ENCODE measurements around the gene CXCL12. TPM values are rescaled to one million over a fixed set of nuclear protein-coding genes. Genes with fewer than 3 reads are reported as not detected.

CXCL12 gene
- total and polyA plus RNA-seq, 2 donors (not counting 3 experiments of a cell fraction or from before 2014, with no cell fraction given): 0.35 to 1.4 TPM

DNA sequence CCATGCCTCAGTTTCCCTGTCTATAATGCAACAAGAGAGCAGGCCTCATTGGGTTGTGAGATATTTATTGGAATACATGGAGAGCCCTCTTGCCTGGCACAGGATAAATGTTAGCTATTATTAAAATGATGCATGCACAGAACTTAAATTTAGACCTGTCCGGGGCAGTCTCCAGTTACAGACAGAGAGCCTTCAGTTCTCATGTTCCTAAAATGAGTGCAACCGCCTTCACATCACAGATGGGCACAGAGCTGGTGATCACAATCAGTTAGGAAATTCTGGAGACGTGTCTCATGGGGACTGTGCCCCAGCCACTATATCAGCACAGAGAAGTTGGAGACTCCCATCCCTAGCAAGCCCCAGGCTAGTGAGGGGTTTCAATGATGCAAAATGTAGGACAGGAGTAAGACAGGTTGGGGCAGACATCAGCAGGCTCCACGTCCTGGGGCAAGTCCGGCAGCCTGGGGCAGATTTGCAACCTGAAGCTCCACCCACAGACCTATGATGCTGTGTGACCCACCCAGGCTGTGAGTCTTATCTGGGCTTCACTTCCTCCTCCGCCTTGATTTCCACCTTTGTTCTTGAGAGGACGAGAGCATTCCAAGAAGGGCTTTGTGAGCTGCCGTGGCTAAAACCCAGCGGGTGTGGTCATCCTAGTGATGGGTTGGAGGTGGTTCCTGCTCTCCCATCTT lies 49.4 kb downstream of the CXCL12 start:
- H3K27me3 ChIP-seq (ENCODE audit: control insufficient read depth in 2 of 2, insufficient read depth in 2 of 2, low read length in 2 of 2): no peaks in the 10 kb centered on the region
- no peak overlapping the region for H3K4me3 ChIP-seq (replicated peaks in 1 of 3; ENCODE audit: insufficient read depth in 1 of 3, low read depth in 1 of 3, low read length in 3 of 3)
- H3K79me2 ChIP-seq (ENCODE audit: control insufficient read depth, insufficient read depth, low read length): no peaks in the 10 kb centered on the region
- no peaks in the 10 kb centered on the region for H3K36me3 ChIP-seq (ENCODE audit: control insufficient read depth in 2 of 2, extremely low read depth in 1 of 2, insufficient read depth in 2 of 2, low read length in 2 of 2)
- DNase-seq (ENCODE audit: low read depth, low spot score): no peak
- no peak overlapping the region for H3K9ac ChIP-seq (replicated peaks; ENCODE audit: extremely low read depth, insufficient read depth, low read length)
- H3K4me1 ChIP-seq (ENCODE audit: control insufficient read depth, extremely low read depth, insufficient read depth, low read length): no peaks in the 10 kb centered on the region
- no TSS peak for BruUV-seq (replicated peaks)
- ChIA-PET CTCF (no interaction called here), POLR2A (no interaction called here)
- H3K27ac ChIP-seq (ENCODE audit: insufficient read depth, low read depth, low read length): no peak overlapping the region
- no peak overlapping the region for H3K4me2 ChIP-seq (ENCODE audit: insufficient read depth, low read length)
- H3K9me1 ChIP-seq (replicated peaks; ENCODE audit: control insufficient read depth, extremely low read depth, insufficient read depth, low read length): no peaks in the 10 kb centered on the region
- H4K20me1 ChIP-seq (replicated peaks; ENCODE audit: control insufficient read depth, extremely low read depth, insufficient read depth, low read length): no peaks in the 10 kb centered on the region
- no peaks in the 10 kb centered on the region for H3K9me3 ChIP-seq (replicated peaks; ENCODE audit: control insufficient read depth, insufficient read depth, low read length)
- intact Hi-C loops (cut with micrococcal nuclease): no loop called here
- no peak for TF ChIP-seq POLR2AphosphoS5 (IDR thresholded peaks at IDR 0.05; ENCODE audit: insufficient read depth, low read depth, low read length)
- TF ChIP-seq JUN (IDR thresholded peaks at IDR 0.05; ENCODE audit: borderline replicate concordance, insufficient read depth, insufficient read length, low read depth): no peak
- no peak for TF ChIP-seq FOS (IDR thresholded peaks at IDR 0.05; ENCODE audit: borderline replicate concordance, insufficient read depth, low read length)
- no peak for FAIRE-seq
- no peak overlapping the region for H2AFZ ChIP-seq (ENCODE audit: low read depth, low read length)
- dilution Hi-C loops (cut with MboI; ENCODE audit: extremely low pct_ligation_motif_present, low sequenced_read_pairs): no loop called here

GRCh38 chr10:44334621-44335184 lies 50.2 kb downstream of the CXCL12 start:
- no peak for DNase-seq (ENCODE audit: low read depth, low spot score)
- no TSS peak for BruUV-seq (replicated peaks)
- Histone ChIP-seq H3K4me2 (ENCODE audit: insufficient read depth, low read length) (no peak overlapping the region), H3K9me3 (replicated peaks; ENCODE audit: control insufficient read depth, insufficient read depth, low read length) (no peaks in the 10 kb centered on the region), H3K79me2 (ENCODE audit: control insufficient read depth, insufficient read depth, low read length) (no peaks in the 10 kb centered on the region), H3K4me1 (ENCODE audit: control insufficient read depth, extremely low read depth, insufficient read depth, low read length) (no peaks in the 10 kb centered on the region), H3K27me3 (ENCODE audit: control insufficient read depth in 2 of 2, insufficient read depth in 2 of 2, low read length in 2 of 2) (no peaks in the 10 kb centered on the region), H3K4me3 (replicated peaks in 1 of 3; ENCODE audit: insufficient read depth in 1 of 3, low read depth in 1 of 3, low read length in 3 of 3) (no peak overlapping the region), H4K20me1 (replicated peaks; ENCODE audit: control insufficient read depth, extremely low read depth, insufficient read depth, low read length) (no peaks in the 10 kb centered on the region), H3K36me3 (ENCODE audit: control insufficient read depth in 2 of 2, extremely low read depth in 1 of 2, insufficient read depth in 2 of 2, low read length in 2 of 2) (no peaks in the 10 kb centered on the region), H2AFZ (ENCODE audit: low read depth, low read length) (no peak overlapping the region), H3K9me1 (replicated peaks; ENCODE audit: control insufficient read depth, extremely low read depth, insufficient read depth, low read length) (no peaks in the 10 kb centered on the region), H3K9ac (replicated peaks; ENCODE audit: extremely low read depth, insufficient read depth, low read length) (no peak overlapping the region), H3K27ac (ENCODE audit: insufficient read depth, low read depth, low read length) (no peak overlapping the region)
- ChIA-PET CTCF (no interaction called here), POLR2A (no interaction called here)
- TF ChIP-seq EZH2 (IDR thresholded peaks at IDR 0.05; ENCODE audit: borderline replicate concordance, low read depth, low read length, severe bottlenecking) (no peak), FOS (IDR thresholded peaks at IDR 0.05; ENCODE audit: borderline replicate concordance, insufficient read depth, low read length) (no peak), GATA2 (IDR thresholded peaks at IDR 0.05; ENCODE audit: insufficient read depth, insufficient read length, low read depth, low read length) (no peak), MYC (IDR thresholded peaks at IDR 0.05; ENCODE audit: low read depth, low read length) (no peak)
- TF ChIP-seq, protein P1, sequence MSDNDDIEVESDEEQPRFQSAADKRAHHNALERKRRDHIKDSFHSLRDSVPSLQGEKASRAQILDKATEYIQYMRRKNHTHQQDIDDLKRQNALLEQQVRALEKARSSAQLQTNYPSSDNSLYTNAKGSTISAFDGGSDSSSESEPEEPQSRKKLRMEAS (IDR thresholded peaks at IDR 0.05; ENCODE audit: insufficient read depth, insufficient read length): no peak
- TF ChIP-seq, protein P2, sequence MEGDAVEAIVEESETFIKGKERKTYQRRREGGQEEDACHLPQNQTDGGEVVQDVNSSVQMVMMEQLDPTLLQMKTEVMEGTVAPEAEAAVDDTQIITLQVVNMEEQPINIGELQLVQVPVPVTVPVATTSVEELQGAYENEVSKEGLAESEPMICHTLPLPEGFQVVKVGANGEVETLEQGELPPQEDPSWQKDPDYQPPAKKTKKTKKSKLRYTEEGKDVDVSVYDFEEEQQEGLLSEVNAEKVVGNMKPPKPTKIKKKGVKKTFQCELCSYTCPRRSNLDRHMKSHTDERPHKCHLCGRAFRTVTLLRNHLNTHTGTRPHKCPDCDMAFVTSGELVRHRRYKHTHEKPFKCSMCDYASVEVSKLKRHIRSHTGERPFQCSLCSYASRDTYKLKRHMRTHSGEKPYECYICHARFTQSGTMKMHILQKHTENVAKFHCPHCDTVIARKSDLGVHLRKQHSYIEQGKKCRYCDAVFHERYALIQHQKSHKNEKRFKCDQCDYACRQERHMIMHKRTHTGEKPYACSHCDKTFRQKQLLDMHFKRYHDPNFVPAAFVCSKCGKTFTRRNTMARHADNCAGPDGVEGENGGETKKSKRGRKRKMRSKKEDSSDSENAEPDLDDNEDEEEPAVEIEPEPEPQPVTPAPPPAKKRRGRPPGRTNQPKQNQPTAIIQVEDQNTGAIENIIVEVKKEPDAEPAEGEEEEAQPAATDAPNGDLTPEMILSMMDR (IDR thresholded peaks at IDR 0.05; ENCODE audit: extremely low read depth in 1 of 2, insufficient read depth in 1 of 2, low read depth in 1 of 2, low read length in 2 of 2): no peak
- intact Hi-C loops (cut with micrococcal nuclease) (no loop called here), dilution Hi-C loops (cut with MboI; ENCODE audit: extremely low pct_ligation_motif_present, low sequenced_read_pairs) (no loop called here)
- no peak for FAIRE-seq

All from endothelial cell of umbilical vein (primary cell).